ENCODE results near the gene TENT4B.
A peak's percentile ranks its signal among the peaks of the same experiment; 100 is the strongest.
"Not testable (repeated sequence)": the region's sequence is repeated elsewhere in the genome, so short reads cannot be mapped to it uniquely, and the experiment has no call there.

Gene TENT4B
- total RNA-seq = 57.9 to 81.9 (median 61.6) reads per million in 4 experiments

- peak; percentile 81 for DNase-seq
These were observed at the start of gene TENT4B for GRCh38 chr16:50152807-50153595. Gene TENT4B, plus strand, starts transcription at chr16:50153306. Its CDS starts 316 bp downstream, at chr16:50153622.

- DNase-seq = no peak
These were observed 49.3 kb upstream of the TENT4B start for GRCh38 chr16:50103764-50104163.

GRCh38 chr16:50114357-50115129 lies 38.6 kb upstream of the TENT4B start:
- DNase-seq = no peak

GRCh38 chr16:50120711-50121110 lies 32.4 kb upstream of the TENT4B start:
- DNase-seq = no peak

GRCh38 chr16:50121278-50121677 lies 31.8 kb upstream of the TENT4B start:
- DNase-seq = no peak

- peak; percentile 9 for DNase-seq
These were observed 31.2 kb upstream of the TENT4B start for GRCh38 chr16:50121721-50122445.

- no peak for DNase-seq
These were observed 29.7 kb upstream of the TENT4B start for GRCh38 chr16:50123417-50123816.

- no peak for DNase-seq
These were observed 28.3 kb upstream of the TENT4B start for GRCh38 chr16:50124769-50125168.

- DNase-seq = no peak
These were observed 26.9 kb upstream of the TENT4B start for GRCh38 chr16:50126183-50126582.

GRCh38 chr16:50132571-50132970 lies 20.5 kb upstream of the TENT4B start:
- not testable (repeated sequence) for DNase-seq

GRCh38 chr16:50133214-50133613 lies 19.9 kb upstream of the TENT4B start:
- DNase-seq = no peak

- no peak for DNase-seq
These were observed 16.7 kb upstream of the TENT4B start for GRCh38 chr16:50136399-50136798.

GRCh38 chr16:50137268-50137667 lies 15.8 kb upstream of the TENT4B start:
- DNase-seq = no peak

- no peak for DNase-seq
These were observed 13.5 kb upstream of the TENT4B start for GRCh38 chr16:50139580-50139979.

- no peak for DNase-seq
These were observed 8.9 kb upstream of the TENT4B start for GRCh38 chr16:50144211-50144610.

GRCh38 chr16:50146479-50147435 lies 6.3 kb upstream of the TENT4B start:
- no peak for DNase-seq

GRCh38 chr16:50151322-50151721 lies 1.8 kb upstream of the TENT4B start:
- no peak for DNase-seq

- DNase-seq = no peak
These were observed 1.4 kb upstream of the TENT4B start for GRCh38 chr16:50151756-50152155.

GRCh38 chr16:50152351-50152806 lies 727 bp upstream of the TENT4B start:
- DNase-seq = no peak

- no peak for DNase-seq
These were observed 702 bp downstream of the TENT4B start for GRCh38 chr16:50153596-50154419.

- DNase-seq = no peak
These were observed 1.4 kb downstream of the TENT4B start for GRCh38 chr16:50154420-50154950.

Measured in effector CD8-positive, alpha-beta T cell (primary cell).